Vagina (tissue), 2 donors: ENCODE results near the gene TSPAN9. TPM values are rescaled to one million over a fixed set of nuclear protein-coding genes. Genes with fewer than 3 reads are reported as not detected.

Source experiments
- DNase-seq, 2 donors: peaks; one replicate each; pipeline ENCODE4 v3.0.0-alpha.2; 2017; ENCODE audit errors: extremely low spot score in 2 of 2
- H3K27ac ChIP-seq: fragments of 200-600 bp; sonication (generic); one replicate; pipeline ENCODE4 v1.5.1; 2019
- H3K27me3 ChIP-seq: fragments of 200-600 bp; sonication (generic); one replicate; pipeline ENCODE4 v1.5.1; 2019
- H3K36me3 ChIP-seq, 2 donors: fragments of 200-600 bp; sonication (generic); one replicate each; pipeline ENCODE4 v1.5.1; 2017 to 2019
- H3K4me1 ChIP-seq: fragments of 200-600 bp; sonication (generic); one replicate; pipeline ENCODE4 v1.5.1; 2019
- H3K4me3 ChIP-seq, 2 donors: fragments of 200-600 bp; sonication (generic); 1 replicate in 1 of 2; 2 replicates in 1 of 2; pipeline ENCODE4 v1.5.1; 2016 to 2019
- H3K9me3 ChIP-seq: fragments of 200-600 bp; sonication (generic); one replicate; pipeline ENCODE4 v1.5.1; 2019
- CTCF ChIP-seq, 3 experiments: fragments of 450-650 bp in 2 of 3; fragments of 200-600 bp in 1 of 3; sonication (generic) in 1 of 3; IDR thresholded peaks; one replicate each; pipeline ENCODE4 v1.5.1; 2017 to 2019; ENCODE audit warnings: antibody characterized with exemption in 3 of 3, mild to moderate bottlenecking in 2 of 3, moderate library complexity in 2 of 3
- POLR2A ChIP-seq, 2 donors: fragments of 450-650 bp; IDR thresholded peaks; one replicate each; pipeline ENCODE4 v1.6.1; 2017; ENCODE audit warnings: antibody characterized with exemption in 2 of 2, mild to moderate bottlenecking in 2 of 2, moderate library complexity in 2 of 2
- POLR2AphosphoS5 ChIP-seq, 2 donors: sonication (generic); formaldehyde crosslinking; IDR thresholded peaks; one replicate each; pipeline ENCODE4 v1.9.0; 2017; ENCODE audit warnings: antibody characterized with exemption in 2 of 2, mild to moderate bottlenecking in 2 of 2, low read depth in 1 of 2; ENCODE audit not compliant: insufficient read depth in 1 of 2
- intact Hi-C: fragments of 100-400 bp; cut with DNase I; formaldehyde crosslinking; loops from one replicate; pipeline ENCODE4 v1.15.1; 2023
- total RNA-seq: library from RNA; depleted of rRNA; stranded (reverse); fragments of >200 nt; gene quantifications from one replicate; pipeline ENCODE4 v1.2.3, GENCODE V29; 2016

TSPAN9 gene
- total RNA-seq, 1 donor from 2014 or later = 32.2 TPM

- H3K9me3 ChIP-seq = no peaks in the 10 kb centered on the region
- no peaks in the 10 kb centered on the region for H3K36me3 ChIP-seq
- TF ChIP-seq POLR2A (IDR thresholded peaks at IDR 0.05) (no peak), POLR2AphosphoS5 (IDR thresholded peaks at IDR 0.05; ENCODE audit: insufficient read depth in 1 of 2, low read depth in 1 of 2) (no peak), CTCF (IDR thresholded peaks at IDR 0.05) (no peak)
- no peaks in the 10 kb centered on the region for H3K27me3 ChIP-seq
- H3K27ac ChIP-seq = no peak overlapping the region
- intact Hi-C loops = loop anchor here (10.0 kb wide), 1 partner anchor 65 kb away; the partner anchor contains the start of gene TSPAN9
- H3K4me3 ChIP-seq = no peak overlapping the region
- H3K4me1 ChIP-seq = peaks cover 30% of the 10 kb centered on the region
- DNase-seq = no peak
Measured at GRCh38 chr12:3139760-3140159, 62.6 kb downstream of the TSPAN9 start.

GRCh38 chr12:3140284-3140683 is 63.1 kb downstream of the TSPAN9 start:
- DNase-seq = no peak
- intact Hi-C loops = no loop called here

GRCh38 chr12:3141339-3142321 is 64.5 kb downstream of the TSPAN9 start:
- Histone ChIP-seq H3K36me3 (no peaks in the 10 kb centered on the region), H3K9me3 (no peaks in the 10 kb centered on the region), H3K4me3 (no peak overlapping the region), H3K27ac (no peak overlapping the region), H3K4me1 (peaks cover 36% of the 10 kb centered on the region), H3K27me3 (no peaks in the 10 kb centered on the region)
- intact Hi-C loops = no loop called here
- DNase-seq = no peak
- TF ChIP-seq CTCF (IDR thresholded peaks at IDR 0.05) = no peak
- TF ChIP-seq POLR2A (IDR thresholded peaks at IDR 0.05) = no peak
- no peak for TF ChIP-seq POLR2AphosphoS5 (IDR thresholded peaks at IDR 0.05; ENCODE audit: insufficient read depth in 1 of 2, low read depth in 1 of 2)

More at GRCh38 chr12:3140284-3140683, 63.1 kb downstream of the TSPAN9 start:
- TF ChIP-seq CTCF (IDR thresholded peaks at IDR 0.05) (no peak), POLR2AphosphoS5 (IDR thresholded peaks at IDR 0.05; ENCODE audit: insufficient read depth in 1 of 2, low read depth in 1 of 2) (no peak), POLR2A (IDR thresholded peaks at IDR 0.05) (no peak)
- Histone ChIP-seq H3K4me1 (peaks cover 35% of the 10 kb centered on the region), H3K36me3 (no peaks in the 10 kb centered on the region), H3K4me3 (no peak overlapping the region), H3K9me3 (no peaks in the 10 kb centered on the region), H3K27me3 (no peaks in the 10 kb centered on the region), H3K27ac (no peak overlapping the region)

GRCh38 chr12:3142386-3142785 is 65.2 kb downstream of the TSPAN9 start:
- intact Hi-C loops = no loop called here
- TF ChIP-seq POLR2A (IDR thresholded peaks at IDR 0.05) (no peak), POLR2AphosphoS5 (IDR thresholded peaks at IDR 0.05; ENCODE audit: insufficient read depth in 1 of 2, low read depth in 1 of 2) (no peak), CTCF (IDR thresholded peaks at IDR 0.05) (no peak)

GRCh38 chr12:3144495-3144894 is 67.3 kb downstream of the TSPAN9 start:
- H3K27me3 ChIP-seq = no peaks in the 10 kb centered on the region
- no peak for TF ChIP-seq CTCF (IDR thresholded peaks at IDR 0.05)
- H3K36me3 ChIP-seq = no peaks in the 10 kb centered on the region
- no peaks in the 10 kb centered on the region for H3K9me3 ChIP-seq
- intact Hi-C loops = no loop called here
- H3K4me1 ChIP-seq = peaks cover 31% of the 10 kb centered on the region
- no peak overlapping the region for H3K4me3 ChIP-seq
- no peak overlapping the region for H3K27ac ChIP-seq
- no peak for DNase-seq

More at GRCh38 chr12:3142386-3142785, 65.2 kb downstream of the TSPAN9 start:
- Histone ChIP-seq H3K9me3 (no peaks in the 10 kb centered on the region), H3K4me1 (peaks cover 29% of the 10 kb centered on the region), H3K4me3 (no peak overlapping the region), H3K27ac (no peak overlapping the region), H3K36me3 (no peaks in the 10 kb centered on the region), H3K27me3 (no peaks in the 10 kb centered on the region)
- no peak for DNase-seq
